ENCODE results near the gene FRG2.
"Not testable (repeated sequence)": the region's sequence is repeated elsewhere in the genome, so short reads cannot be mapped to it uniquely, and the experiment has no call there.

The FRG2 gene

GRCh38 chr4:190027156-190027555 lies at the start of gene FRG2:
Gene FRG2, minus strand, starts transcription at chr4:190027256. Its CDS starts 52 bp downstream, at chr4:190027204.
- DNase-seq (ENCODE audit: low read depth, low spot score): not testable (repeated sequence)

DNA sequence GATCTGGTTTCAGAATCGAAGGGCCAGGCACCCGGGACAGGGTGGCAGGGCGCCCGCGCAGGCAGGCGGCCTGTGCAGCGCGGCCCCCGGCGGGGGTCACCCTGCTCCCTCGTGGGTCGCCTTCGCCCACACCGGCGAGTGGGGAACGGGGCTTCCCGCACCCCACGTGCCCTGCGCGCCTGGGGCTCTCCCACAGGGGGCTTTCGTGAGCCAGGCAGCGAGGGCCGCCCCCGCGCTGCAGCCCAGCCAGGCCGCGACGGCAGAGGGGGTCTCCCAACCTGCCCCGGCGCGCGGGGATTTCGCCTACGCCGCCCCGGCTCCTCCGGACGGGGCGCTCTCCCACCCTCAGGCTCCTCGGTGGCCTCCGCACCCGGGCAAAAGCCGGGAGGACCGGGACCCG lies 41.3 kb upstream of the FRG2 start:
- not testable (repeated sequence) for DNase-seq (ENCODE audit: low read depth, low spot score)

DNA sequence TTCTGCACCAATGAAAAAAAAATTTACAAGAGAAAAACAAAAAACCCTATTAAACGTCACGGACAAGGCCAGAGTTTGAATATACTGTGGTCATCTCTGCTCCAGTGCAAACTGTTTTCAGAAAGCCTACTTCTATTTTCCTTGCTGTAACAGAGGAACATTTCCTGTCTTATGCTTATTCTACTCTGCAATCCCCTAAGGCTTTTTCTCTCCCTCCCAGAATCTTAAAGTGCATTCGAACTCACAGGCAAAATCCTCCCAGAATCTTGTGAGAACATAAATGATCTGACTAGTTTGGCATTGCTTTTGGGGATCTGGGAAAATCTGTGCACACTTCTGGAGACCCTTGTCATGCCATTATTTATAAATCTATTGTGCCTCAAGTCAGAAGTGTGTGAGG lies 37.7 kb upstream of the FRG2 start:
- DNase-seq (ENCODE audit: low read depth, low spot score): not testable (repeated sequence)

GRCh38 chr4:190064342-190064741 lies 37.3 kb upstream of the FRG2 start, which contains the start of gene DBET:
Gene DBET, plus strand, starts transcription at chr4:190064502.
- not testable (repeated sequence) for DNase-seq (ENCODE audit: low read depth, low spot score)

DNA sequence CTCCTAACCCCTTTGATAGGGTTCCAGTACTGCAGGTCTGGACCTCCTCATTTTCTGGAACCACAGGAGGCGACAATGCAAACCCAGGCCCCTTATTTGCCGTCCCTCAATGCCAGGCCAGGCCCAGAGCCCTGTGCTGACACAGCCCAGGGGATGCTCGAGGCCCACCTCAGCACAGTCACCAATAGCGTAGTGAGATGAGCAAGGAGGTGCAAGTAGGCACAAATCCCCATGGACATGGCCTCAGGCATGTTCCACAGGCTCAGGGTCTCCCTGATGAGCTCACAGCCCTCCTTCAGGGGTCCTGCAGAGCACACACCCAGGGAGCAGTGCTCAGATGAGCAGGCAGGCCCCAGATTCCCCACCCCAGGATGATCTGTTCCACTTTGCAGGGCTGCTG lies 31.9 kb upstream of the FRG2 start:
- DNase-seq (ENCODE audit: low read depth, low spot score): not testable (repeated sequence)

DNA sequence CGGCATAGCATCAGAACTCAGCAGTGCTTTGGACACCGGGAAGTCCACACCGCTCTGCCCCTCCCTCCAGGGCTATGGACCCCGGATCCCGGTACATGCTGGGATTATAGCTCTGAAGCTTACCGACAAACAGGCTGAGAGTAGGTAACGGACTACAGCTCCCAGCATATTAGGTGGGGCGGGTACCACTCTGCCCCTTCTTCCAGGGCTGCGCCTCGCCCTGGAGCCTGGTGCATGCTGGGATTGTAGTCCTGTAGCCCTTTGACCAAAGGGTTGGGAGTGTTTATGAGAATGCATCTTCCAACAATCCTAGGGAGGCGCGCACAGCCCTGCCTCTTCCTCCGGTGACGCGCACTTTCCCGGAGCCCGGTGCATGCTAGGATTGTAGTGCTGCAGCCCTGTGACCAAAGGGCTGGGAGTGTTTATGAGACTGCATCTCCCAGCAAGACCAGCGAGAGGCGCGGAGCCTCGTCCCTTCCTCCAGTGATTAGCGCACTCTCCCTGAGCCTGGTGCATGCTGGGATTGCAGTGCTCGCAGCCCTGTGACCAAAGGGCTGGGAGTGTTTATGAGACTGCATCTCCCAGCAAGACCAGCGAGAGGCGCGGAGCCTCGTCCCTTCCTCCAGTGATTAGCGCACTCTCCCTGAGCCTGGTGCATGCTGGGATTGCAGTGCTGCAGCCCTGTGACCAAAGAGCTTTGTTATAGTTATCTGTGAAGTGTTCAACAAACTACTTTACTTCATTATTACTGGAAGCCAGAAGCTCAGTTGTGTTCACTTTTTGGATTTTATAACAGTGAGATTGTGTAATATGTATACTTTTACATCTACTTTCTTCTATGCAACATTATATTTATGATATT lies 22.6 kb upstream of the FRG2 start:
- DNase-seq (ENCODE audit: low read depth, low spot score): not testable (repeated sequence)

DNA sequence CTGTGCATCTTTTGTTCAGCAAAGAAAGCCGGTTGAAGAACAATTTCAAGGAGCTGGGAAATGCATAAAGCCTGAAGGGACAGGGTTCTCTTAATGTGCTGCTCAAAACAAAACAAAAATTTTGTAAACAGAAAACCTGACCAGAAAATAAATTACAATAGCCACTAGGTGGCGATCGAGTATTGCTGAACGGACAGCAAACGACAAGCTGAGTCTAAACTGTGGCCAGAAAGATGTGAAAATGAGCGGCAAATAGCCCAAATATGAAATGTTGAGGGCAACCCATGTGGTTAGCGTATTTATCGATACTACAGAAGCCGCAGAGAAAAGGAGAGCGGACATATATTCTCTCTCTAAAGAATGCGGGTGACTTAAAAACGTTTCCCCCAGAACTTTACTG lies 20.6 kb upstream of the FRG2 start:
- not testable (repeated sequence) for DNase-seq (ENCODE audit: low read depth, low spot score)

DNA sequence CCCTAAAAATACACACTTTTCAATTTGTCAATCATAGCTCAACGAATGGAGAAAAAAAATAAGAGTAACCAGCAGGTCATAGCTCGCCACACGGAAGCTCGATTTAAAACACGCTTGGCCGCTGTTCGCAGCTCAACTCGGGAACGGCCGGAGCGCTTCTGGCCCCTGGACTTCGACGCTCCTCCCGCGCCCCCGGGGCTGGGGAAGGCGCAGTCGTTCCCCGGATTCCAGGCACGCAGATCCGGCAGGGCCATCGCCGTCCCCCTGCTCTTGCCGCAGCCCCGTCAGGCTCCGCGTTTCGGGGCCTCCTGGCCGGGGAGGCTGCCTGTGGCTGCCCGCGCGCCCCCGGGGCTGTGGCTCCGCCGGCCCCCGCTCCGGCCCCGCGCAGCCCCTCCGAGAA lies 13.8 kb upstream of the FRG2 start:
- DNase-seq (ENCODE audit: low read depth, low spot score): not testable (repeated sequence)

DNA sequence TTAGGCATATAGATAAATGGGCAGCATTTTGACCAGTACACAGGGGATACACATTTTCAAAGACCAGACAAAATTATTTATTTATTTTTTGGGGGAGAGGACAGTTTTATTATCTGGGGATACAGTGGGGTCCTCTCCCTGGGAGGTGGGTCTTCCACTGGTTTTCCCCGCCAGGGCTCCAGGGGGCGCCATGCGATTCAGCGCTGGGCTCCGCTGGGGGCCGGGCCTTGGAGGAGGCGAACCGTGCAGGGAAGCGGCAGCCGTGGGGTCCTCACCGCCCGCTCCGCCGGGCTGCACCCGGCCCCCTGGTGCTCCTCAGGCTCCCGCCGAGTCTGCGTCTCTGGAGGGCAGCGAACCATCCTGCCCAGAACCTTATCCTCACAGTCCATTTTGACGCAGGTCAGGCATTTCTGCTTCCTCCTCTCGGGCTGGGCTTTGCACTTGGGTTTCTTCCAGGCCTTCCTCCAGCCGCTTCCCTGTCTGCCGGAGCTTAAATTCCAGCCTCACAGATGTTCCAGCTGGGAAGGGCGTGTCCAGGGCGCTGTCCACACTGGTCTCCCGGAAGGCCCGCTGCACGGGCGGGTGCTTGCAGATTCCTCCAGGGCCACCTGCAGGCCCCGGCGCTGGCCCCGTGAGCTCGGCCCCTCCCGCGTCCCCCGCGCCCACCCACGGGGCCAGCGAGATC lies 10.8 kb upstream of the FRG2 start:
- not testable (repeated sequence) for DNase-seq (ENCODE audit: low read depth, low spot score)

DNA sequence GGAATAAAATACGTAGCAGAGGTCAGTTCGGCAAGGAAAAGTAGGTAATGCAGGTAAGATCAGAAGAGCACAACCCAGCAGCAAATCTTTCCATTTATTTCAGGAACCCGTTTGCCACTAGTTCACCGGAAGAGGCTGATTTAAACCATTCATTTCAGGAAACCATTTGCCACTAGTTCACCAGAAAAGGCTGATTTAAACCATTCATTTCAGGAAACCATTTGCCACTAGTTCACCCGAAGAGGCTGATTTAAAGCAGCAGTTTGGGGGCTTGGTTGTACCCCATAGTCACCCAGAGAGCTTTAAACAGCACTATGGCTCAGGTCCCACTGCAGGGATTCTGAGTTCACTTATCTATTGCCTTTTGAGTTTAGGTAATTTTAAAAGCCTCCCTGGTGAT lies 4.2 kb upstream of the FRG2 start:
- not testable (repeated sequence) for DNase-seq (ENCODE audit: low read depth, low spot score)

- DNase-seq (ENCODE audit: low read depth, low spot score): not testable (repeated sequence)
Measured at GRCh38 chr4:190022614-190023281, 4.3 kb downstream of the FRG2 start.

- DNase-seq (ENCODE audit: low read depth, low spot score): not testable (repeated sequence)
Measured at GRCh38 chr4:190021973-190022372, 5.1 kb downstream of the FRG2 start.

DNA sequence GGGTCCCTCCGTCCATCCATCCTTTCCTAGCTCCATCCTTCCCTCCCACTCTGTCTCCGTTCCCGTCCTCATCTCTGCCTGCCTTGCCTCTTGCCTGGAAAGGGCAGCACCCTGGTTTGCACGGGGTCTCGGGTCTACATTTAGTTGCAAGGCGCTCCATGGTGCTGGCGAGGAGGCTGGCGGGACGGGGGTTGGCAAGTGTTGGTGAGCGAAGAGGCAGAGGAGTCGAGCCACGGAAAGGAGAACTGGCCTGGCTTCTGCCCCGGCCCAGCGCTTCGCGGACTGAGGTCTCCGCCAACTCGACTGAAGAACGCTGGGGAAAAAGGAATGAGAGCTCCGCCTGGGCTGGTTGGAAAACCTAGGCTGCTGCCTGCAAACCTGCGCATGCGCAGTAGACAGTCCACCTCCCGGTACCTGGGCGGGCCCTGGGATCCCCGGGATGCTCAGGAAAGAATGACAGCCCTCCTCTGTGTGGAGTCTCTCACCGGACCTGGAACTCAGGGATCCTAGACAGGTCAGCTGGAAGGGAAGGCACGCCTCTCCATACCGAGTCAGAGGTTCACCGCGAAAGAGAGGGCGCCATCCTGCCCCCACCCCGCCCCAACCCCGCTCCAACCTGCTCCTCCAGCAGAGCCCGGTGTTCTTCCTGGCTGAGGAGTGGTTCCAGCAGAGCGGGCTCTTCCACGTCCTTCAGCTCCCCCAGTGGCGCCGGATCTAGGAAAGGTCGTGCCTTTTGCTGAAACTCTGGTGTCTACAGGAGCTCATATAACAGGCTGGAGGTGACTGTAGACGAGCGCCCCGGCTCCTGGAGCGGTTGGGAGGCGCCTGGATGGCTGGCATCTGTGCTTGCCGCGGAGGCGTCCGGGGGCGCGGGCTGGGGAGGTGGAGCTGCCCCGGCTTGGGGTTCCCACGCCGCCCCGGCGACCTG lies 6.0 kb downstream of the FRG2 start:
- DNase-seq (ENCODE audit: low read depth, low spot score): no peak

GRCh38 chr4:190019859-190020463 lies 7.1 kb downstream of the FRG2 start:
- DNase-seq (ENCODE audit: low read depth, low spot score): not testable (repeated sequence)

GRCh38 chr4:190019023-190019858 lies 7.8 kb downstream of the FRG2 start:
- DNase-seq (ENCODE audit: low read depth, low spot score): no peak

DNA sequence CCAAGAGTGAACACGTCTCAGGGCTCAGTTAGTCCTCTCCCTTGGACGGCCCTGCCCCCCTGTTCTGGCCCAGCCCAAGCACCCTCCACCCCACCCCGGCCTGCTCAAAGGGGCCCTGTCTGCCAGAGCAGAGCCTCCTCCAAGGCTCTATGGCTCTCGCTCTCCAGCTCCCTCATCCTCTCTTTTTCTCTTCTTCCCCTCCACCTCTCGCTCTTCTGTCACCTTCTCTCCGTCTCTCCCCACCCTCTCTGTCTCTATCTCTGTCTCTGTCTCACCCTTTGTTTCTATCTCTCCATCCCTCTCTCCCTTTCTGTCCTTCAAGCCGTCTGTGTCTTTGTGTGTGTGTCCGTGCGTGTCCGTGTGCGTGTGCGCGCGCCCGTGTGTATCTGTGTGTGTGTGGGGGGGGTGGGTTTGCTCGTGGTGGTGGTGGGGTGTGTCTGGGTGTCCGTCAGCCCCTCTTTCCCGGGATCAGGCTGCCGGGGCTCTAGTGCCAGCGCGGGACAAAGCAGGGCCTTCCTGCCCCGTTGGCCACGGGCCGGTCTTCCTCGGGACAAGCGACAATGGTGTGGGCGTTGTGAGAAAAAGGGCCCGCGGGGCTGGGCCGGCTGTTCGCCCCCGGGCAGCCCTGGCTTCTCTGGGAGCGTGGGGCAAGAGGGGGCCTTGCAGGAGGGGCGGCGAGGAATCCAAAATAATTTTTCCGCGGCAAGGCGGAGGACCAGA lies 8.7 kb downstream of the FRG2 start:
- no peak for DNase-seq (ENCODE audit: low read depth, low spot score)

DNA sequence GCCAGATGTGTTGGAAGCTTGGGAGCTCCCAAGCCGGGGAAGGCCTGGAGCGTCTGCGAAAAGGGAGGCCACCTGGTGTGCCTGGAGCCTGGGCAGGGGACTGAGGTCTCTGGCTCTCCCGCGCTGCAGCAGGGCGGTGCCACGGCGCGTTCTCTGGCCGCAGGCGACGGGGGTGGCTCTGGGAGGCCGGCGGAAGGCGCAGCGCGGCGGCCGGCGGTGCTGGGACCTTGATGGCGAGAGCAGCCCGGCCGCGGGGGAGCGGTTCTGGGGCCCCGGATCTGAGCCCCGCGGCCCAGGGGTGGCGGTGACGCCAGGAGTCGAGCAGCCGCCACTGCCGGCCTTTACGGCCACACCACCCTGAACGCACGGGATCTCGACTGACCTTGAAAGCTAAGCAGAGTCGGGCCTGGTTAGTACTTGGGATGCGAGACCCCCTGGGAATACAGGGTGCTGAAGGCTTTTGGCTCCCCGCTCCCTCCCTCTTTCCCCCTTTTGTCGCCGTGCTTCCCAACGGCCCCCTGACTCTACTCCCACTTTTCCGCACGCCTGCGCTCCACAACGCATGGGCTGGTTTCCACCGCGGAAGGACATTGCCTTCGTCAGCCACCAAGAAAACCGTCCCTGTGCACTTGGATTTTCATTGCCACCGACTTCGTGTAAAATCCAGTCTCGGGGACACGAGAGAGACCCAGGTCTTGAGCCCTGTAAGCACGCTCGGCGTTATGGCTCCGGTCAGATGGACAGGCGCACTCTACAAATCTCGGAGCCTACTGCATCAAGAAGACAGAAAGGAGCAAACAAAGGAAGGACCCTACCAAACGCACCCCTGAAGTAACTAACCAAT lies 9.5 kb downstream of the FRG2 start:
- DNase-seq (ENCODE audit: low read depth, low spot score): no peak

All from brain pericyte (primary cell).